HG02885 (cell line): ENCODE results near the gene VWA2.

Source experiments
- ATAC-seq: cut with Tn5 transposase; IDR thresholded peaks from one replicate; pipeline ENCODE4 v1.9.1; 2021; ENCODE audit warnings: mild to moderate bottlenecking; ENCODE audit not compliant: unreplicated experiment, poor library complexity

Gene VWA2

GRCh38 chr10:114272696-114273095, 33.6 kb downstream of the VWA2 start:
- no peak for ATAC-seq

GRCh38 chr10:114273910-114274309, 34.9 kb downstream of the VWA2 start:
- ATAC-seq, result no peak

- no peak for ATAC-seq
These were observed 35.8 kb downstream of the VWA2 start for GRCh38 chr10:114274616-114275453.

- ATAC-seq, result no peak
These were observed 37.0 kb downstream of the VWA2 start for GRCh38 chr10:114276066-114276465.

- no peak for ATAC-seq
These were observed 37.6 kb downstream of the VWA2 start for GRCh38 chr10:114276671-114277070.

- no peak for ATAC-seq
These were observed 39.3 kb downstream of the VWA2 start for GRCh38 chr10:114278140-114278883.

GRCh38 chr10:114278884-114279191, 39.8 kb downstream of the VWA2 start:
- ATAC-seq, result no peak

GRCh38 chr10:114279289-114279688, 40.2 kb downstream of the VWA2 start:
- no peak for ATAC-seq

- ATAC-seq, result no peak
These were observed 41.0 kb downstream of the VWA2 start for GRCh38 chr10:114279901-114280644.

GRCh38 chr10:114281006-114281405, 42.0 kb downstream of the VWA2 start:
- no peak for ATAC-seq

- ATAC-seq, result no peak
These were observed 42.4 kb downstream of the VWA2 start for GRCh38 chr10:114281461-114281860.

GRCh38 chr10:114282526-114282925, 43.5 kb downstream of the VWA2 start:
- no peak for ATAC-seq

GRCh38 chr10:114283091-114283490, 44.0 kb downstream of the VWA2 start:
- ATAC-seq, result no peak

- ATAC-seq, result no peak
These were observed 44.6 kb downstream of the VWA2 start for GRCh38 chr10:114283535-114284234.

GRCh38 chr10:114284346-114285071, 45.5 kb downstream of the VWA2 start:
- no peak for ATAC-seq

- ATAC-seq, result no peak
These were observed 46.9 kb downstream of the VWA2 start for GRCh38 chr10:114285961-114286441.

GRCh38 chr10:114286921-114287320, 47.9 kb downstream of the VWA2 start:
- ATAC-seq, result no peak

GRCh38 chr10:114288424-114289095, 49.5 kb downstream of the VWA2 start:
- no peak for ATAC-seq

GRCh38 chr10:114289096-114289436, 50.0 kb downstream of the VWA2 start:
- ATAC-seq, result no peak
